WTC11 (cell line): ENCODE measurements around the gene CHD3. TPM values are rescaled to one million over a fixed set of nuclear protein-coding genes. Genes with fewer than 3 reads are reported as not detected.

Source experiments
- ATAC-seq: fragments of 200-7000 bp; cut with Tn5 transposase; 2 replicates; pipeline ENCODE4 v1.10.0; 2021; ENCODE audit warnings: mild to moderate bottlenecking, moderate library complexity
- CTCF ChIA-PET: fragments of 300-600 bp; sonication (Branson Sonifier 250); formaldehyde crosslinking; loops from one replicate; lab custom pipeline; 2021; ENCODE audit warnings: antibody characterized with exemption; lab: Charles Lee
- POLR2A ChIA-PET: fragments of 350-600 bp; sonication (Branson Sonifier 250); formaldehyde crosslinking; loops from one replicate; lab custom pipeline; 2021; ENCODE audit warnings: antibody characterized with exemption; lab: Charles Lee
- DNase-seq: peaks from one replicate; pipeline ENCODE4 v3.0.0; 2021; ENCODE audit warnings: low spot score
- H3K27ac Mint-ChIP-seq: 2 replicates; pipeline ENCODE4 v1.8.0; 2021; ENCODE audit warnings: mixed read lengths
- H3K27me3 Mint-ChIP-seq: 2 replicates; pipeline ENCODE4 v1.8.0; 2021; ENCODE audit warnings: low read depth, mild to moderate bottlenecking, moderate library complexity, mixed read lengths
- H3K36me3 Mint-ChIP-seq: 2 replicates; pipeline ENCODE4 v1.8.0; 2021; ENCODE audit warnings: mixed read lengths
- H3K4me1 Mint-ChIP-seq: 2 replicates; pipeline ENCODE4 v1.8.0; 2022; ENCODE audit warnings: mixed read lengths
- H3K4me3 Mint-ChIP-seq: 2 replicates; pipeline ENCODE4 v1.8.0; 2021; ENCODE audit warnings: mild to moderate bottlenecking, moderate library complexity, mixed read lengths
- H3K9me3 Mint-ChIP-seq: 2 replicates; pipeline ENCODE4 v1.8.0; 2021; ENCODE audit warnings: mixed read lengths
- CTCF ChIP-seq: fragments of 200-600 bp; IDR thresholded peaks from 2 replicates; pipeline ENCODE4 v1.8.0; 2022; ENCODE audit warnings: antibody characterized with exemption
- E2F1 ChIP-seq: sonication (generic); formaldehyde crosslinking; IDR thresholded peaks from 2 replicates; pipeline ENCODE4 v1.8.0; 2022; ENCODE audit warnings: mild to moderate bottlenecking, missing genetic modification reagents
- EMX1 ChIP-seq: fragments of 250-450 bp; sonication (Bioruptor Pico); IDR thresholded peaks from 2 replicates; pipeline ENCODE4 v1.8.0; 2021; ENCODE audit warnings: mild to moderate bottlenecking
- GABPB1 ChIP-seq: sonication (generic); formaldehyde crosslinking; IDR thresholded peaks from 2 replicates; pipeline ENCODE4 v1.8.1; 2023; ENCODE audit warnings: mild to moderate bottlenecking, missing genetic modification reagents
- NFE2L1 ChIP-seq: sonication (generic); formaldehyde crosslinking; IDR thresholded peaks from 2 replicates; pipeline ENCODE4 v1.8.1; 2023; ENCODE audit warnings: missing genetic modification reagents
- NFYB ChIP-seq: sonication (generic); formaldehyde crosslinking; conservative IDR thresholded peaks from 2 replicates; pipeline ENCODE4 v1.8.0; 2022; ENCODE audit warnings: low read depth, missing genetic modification reagents
- STAT6 ChIP-seq: sonication (generic); formaldehyde crosslinking; conservative IDR thresholded peaks from 2 replicates; pipeline ENCODE4 v1.8.1; 2023; ENCODE audit warnings: mild to moderate bottlenecking, low read depth, missing genetic modification reagents, moderate library complexity
- TEAD4 ChIP-seq: sonication (generic); formaldehyde crosslinking; IDR thresholded peaks from 2 replicates; pipeline ENCODE4 v1.8.0; 2022; ENCODE audit warnings: mild to moderate bottlenecking, missing genetic modification reagents
- ZNF121 ChIP-seq: sonication (generic); formaldehyde crosslinking; IDR thresholded peaks from 2 replicates; pipeline ENCODE4 v1.8.0; 2023; ENCODE audit warnings: missing genetic modification reagents
- ZNF232 ChIP-seq: sonication (generic); formaldehyde crosslinking; IDR thresholded peaks from 2 replicates; pipeline ENCODE4 v1.8.0; 2022; ENCODE audit warnings: mild to moderate bottlenecking, missing genetic modification reagents
- ZNF263 ChIP-seq: sonication (generic); formaldehyde crosslinking; IDR thresholded peaks from 2 replicates; pipeline ENCODE4 v1.8.1; 2022; ENCODE audit warnings: low read depth, mild to moderate bottlenecking, moderate library complexity, missing genetic modification reagents
- total RNA-seq: library from RNA; stranded (reverse); gene quantifications from 3 replicates; pipeline ENCODE4 v1.2.3, GENCODE V29; 2021
- TF ChIP-seq, protein P1 (sequence below): sonication (generic); formaldehyde crosslinking; IDR thresholded peaks from 2 replicates; pipeline ENCODE4 v1.8.1; 2022; ENCODE audit warnings: low read depth, missing genetic modification reagents, borderline replicate concordance
- TF ChIP-seq, protein P2 (sequence below): fragments of 250-450 bp; sonication (Bioruptor Pico); IDR thresholded peaks from 2 replicates; pipeline ENCODE4 v1.9.0; 2021; ENCODE audit warnings: mild to moderate bottlenecking, borderline replicate concordance
- TF ChIP-seq, protein P3 (sequence below): sonication (generic); formaldehyde crosslinking; IDR thresholded peaks from 2 replicates; pipeline ENCODE4 v1.8.0; 2023; ENCODE audit warnings: missing genetic modification reagents, mild to moderate bottlenecking, borderline replicate concordance
- TF ChIP-seq, protein P4 (sequence below): fragments of 250-450 bp; sonication (Bioruptor Pico); IDR thresholded peaks from 2 replicates; pipeline ENCODE4 v1.9.0; 2021; ENCODE audit warnings: mild to moderate bottlenecking

The CHD3 gene
- total RNA-seq, 1 experiment from 2014 or later = 39.5 TPM

DNA sequence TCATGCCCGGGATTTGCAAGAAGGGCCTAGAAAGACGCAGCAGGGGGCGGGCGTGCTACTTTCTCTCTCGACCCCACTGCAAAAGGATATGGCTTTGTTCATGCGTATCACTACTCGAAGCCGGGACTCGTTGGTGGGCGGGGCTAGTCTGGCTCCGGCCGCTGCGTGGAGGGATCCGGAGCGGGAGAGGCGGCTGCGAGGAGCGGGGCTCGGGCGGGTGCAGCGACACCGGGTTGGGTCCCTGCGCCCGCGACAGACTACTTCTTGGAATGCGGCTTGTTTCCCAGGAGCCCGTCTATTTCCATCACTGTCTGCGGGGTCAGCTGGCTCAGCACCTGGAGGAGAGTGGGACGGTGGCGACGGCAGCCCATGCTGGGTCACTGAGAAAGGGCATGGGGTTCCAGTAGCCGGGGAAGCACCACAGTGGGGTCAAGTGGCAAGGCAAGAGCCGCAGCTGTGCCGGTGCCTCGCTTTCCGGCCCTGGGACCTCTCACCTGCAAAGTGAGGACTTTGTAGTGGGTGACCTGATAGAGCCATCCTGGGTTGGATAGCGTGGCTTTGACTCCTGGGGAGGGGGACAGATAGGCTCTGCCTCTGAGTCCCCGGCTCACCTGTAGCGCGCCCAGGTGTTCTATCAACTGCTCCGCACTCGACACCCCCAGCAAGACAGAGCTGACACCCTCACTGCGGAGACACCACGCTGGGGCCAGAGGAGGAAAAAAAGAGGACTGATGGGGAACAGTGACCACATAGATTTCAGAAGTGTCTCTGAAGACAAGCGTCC lies 34.4 kb downstream of the CHD3 start (continued):
- TF ChIP-seq, protein P1, sequence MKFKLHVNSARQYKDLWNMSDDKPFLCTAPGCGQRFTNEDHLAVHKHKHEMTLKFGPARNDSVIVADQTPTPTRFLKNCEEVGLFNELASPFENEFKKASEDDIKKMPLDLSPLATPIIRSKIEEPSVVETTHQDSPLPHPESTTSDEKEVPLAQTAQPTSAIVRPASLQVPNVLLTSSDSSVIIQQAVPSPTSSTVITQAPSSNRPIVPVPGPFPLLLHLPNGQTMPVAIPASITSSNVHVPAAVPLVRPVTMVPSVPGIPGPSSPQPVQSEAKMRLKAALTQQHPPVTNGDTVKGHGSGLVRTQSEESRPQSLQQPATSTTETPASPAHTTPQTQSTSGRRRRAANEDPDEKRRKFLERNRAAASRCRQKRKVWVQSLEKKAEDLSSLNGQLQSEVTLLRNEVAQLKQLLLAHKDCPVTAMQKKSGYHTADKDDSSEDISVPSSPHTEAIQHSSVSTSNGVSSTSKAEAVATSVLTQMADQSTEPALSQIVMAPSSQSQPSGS (CRISPR knock-in tag) = no peak
- TF ChIP-seq E2F1 (CRISPR knock-in tag) = 0 out of 2 replicates have a peak, but pooled peaks have one; percentile 48
- TF ChIP-seq NFE2L1 (CRISPR knock-in tag) = peak; percentile 94
- TF ChIP-seq ZNF263 = no peak
- no peak for TF ChIP-seq GABPB1 (CRISPR knock-in tag)
- TF ChIP-seq, protein P2, sequence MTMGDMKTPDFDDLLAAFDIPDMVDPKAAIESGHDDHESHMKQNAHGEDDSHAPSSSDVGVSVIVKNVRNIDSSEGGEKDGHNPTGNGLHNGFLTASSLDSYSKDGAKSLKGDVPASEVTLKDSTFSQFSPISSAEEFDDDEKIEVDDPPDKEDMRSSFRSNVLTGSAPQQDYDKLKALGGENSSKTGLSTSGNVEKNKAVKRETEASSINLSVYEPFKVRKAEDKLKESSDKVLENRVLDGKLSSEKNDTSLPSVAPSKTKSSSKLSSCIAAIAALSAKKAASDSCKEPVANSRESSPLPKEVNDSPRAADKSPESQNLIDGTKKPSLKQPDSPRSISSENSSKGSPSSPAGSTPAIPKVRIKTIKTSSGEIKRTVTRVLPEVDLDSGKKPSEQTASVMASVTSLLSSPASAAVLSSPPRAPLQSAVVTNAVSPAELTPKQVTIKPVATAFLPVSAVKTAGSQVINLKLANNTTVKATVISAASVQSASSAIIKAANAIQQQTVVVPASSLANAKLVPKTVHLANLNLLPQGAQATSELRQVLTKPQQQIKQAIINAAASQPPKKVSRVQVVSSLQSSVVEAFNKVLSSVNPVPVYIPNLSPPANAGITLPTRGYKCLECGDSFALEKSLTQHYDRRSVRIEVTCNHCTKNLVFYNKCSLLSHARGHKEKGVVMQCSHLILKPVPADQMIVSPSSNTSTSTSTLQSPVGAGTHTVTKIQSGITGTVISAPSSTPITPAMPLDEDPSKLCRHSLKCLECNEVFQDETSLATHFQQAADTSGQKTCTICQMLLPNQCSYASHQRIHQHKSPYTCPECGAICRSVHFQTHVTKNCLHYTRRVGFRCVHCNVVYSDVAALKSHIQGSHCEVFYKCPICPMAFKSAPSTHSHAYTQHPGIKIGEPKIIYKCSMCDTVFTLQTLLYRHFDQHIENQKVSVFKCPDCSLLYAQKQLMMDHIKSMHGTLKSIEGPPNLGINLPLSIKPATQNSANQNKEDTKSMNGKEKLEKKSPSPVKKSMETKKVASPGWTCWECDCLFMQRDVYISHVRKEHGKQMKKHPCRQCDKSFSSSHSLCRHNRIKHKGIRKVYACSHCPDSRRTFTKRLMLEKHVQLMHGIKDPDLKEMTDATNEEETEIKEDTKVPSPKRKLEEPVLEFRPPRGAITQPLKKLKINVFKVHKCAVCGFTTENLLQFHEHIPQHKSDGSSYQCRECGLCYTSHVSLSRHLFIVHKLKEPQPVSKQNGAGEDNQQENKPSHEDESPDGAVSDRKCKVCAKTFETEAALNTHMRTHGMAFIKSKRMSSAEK (CRISPR knock-in tag) = no peak
- TF ChIP-seq, protein P3, sequence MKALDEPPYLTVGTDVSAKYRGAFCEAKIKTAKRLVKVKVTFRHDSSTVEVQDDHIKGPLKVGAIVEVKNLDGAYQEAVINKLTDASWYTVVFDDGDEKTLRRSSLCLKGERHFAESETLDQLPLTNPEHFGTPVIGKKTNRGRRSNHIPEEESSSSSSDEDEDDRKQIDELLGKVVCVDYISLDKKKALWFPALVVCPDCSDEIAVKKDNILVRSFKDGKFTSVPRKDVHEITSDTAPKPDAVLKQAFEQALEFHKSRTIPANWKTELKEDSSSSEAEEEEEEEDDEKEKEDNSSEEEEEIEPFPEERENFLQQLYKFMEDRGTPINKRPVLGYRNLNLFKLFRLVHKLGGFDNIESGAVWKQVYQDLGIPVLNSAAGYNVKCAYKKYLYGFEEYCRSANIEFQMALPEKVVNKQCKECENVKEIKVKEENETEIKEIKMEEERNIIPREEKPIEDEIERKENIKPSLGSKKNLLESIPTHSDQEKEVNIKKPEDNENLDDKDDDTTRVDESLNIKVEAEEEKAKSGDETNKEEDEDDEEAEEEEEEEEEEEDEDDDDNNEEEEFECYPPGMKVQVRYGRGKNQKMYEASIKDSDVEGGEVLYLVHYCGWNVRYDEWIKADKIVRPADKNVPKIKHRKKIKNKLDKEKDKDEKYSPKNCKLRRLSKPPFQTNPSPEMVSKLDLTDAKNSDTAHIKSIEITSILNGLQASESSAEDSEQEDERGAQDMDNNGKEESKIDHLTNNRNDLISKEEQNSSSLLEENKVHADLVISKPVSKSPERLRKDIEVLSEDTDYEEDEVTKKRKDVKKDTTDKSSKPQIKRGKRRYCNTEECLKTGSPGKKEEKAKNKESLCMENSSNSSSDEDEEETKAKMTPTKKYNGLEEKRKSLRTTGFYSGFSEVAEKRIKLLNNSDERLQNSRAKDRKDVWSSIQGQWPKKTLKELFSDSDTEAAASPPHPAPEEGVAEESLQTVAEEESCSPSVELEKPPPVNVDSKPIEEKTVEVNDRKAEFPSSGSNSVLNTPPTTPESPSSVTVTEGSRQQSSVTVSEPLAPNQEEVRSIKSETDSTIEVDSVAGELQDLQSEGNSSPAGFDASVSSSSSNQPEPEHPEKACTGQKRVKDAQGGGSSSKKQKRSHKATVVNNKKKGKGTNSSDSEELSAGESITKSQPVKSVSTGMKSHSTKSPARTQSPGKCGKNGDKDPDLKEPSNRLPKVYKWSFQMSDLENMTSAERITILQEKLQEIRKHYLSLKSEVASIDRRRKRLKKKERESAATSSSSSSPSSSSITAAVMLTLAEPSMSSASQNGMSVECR (CRISPR knock-in tag) = no peak
- 0 out of 2 replicates have a peak, but pooled peaks have one; percentile 82 for TF ChIP-seq ZNF232 (CRISPR knock-in tag)

DNA sequence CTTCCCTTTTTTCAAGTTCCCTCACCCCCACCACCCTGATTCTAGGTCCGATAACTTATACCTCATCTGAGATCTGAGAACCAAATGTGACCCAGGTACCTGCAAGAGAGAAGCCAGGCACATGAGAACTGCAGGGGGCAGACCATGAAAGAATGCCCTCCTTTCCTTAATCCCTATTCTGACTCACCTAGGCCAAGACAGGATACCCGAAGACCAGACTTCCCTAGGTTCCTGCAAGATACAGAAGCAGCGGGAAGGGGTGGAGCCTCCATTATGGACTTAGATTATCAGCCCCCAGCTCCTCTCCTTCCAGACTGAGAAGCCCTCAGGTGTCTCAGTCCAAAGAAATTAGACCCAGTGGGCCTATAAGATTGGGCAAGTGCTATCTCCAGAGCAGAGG lies 39.0 kb downstream of the CHD3 start:
- ATAC-seq (no peak), DNase-seq (no peak)
- peaks cover 72% of the 10 kb centered on the region for H3K27me3 Mint-ChIP-seq
- ChIA-PET CTCF (interaction anchor here (1.7 to 2.0 kb wide), 3 partner anchors 61 to 114 kb away, joined by 5 to 6 read pairs (median 5); no protein-coding TSS in a partner anchor), POLR2A (no interaction called here)
- no peaks in the 10 kb centered on the region for H3K36me3 Mint-ChIP-seq
- H3K9me3 Mint-ChIP-seq = no peaks in the 10 kb centered on the region
- H3K27ac Mint-ChIP-seq = no peak overlapping the region
- no peak overlapping the region; the same call in 1 of the 2 replicates for H3K4me3 Mint-ChIP-seq
- H3K4me1 Mint-ChIP-seq = peaks cover 20% of the 10 kb centered on the region
- TF ChIP-seq CTCF (no peak), NFYB (CRISPR knock-in tag) (no peak), EMX1 (CRISPR knock-in tag) (no peak), STAT6 (CRISPR knock-in tag) (no peak), ZNF121 (CRISPR knock-in tag) (no peak), TEAD4 (CRISPR knock-in tag) (no peak), ZNF232 (CRISPR knock-in tag) (no peak)
- TF ChIP-seq, protein P4, sequence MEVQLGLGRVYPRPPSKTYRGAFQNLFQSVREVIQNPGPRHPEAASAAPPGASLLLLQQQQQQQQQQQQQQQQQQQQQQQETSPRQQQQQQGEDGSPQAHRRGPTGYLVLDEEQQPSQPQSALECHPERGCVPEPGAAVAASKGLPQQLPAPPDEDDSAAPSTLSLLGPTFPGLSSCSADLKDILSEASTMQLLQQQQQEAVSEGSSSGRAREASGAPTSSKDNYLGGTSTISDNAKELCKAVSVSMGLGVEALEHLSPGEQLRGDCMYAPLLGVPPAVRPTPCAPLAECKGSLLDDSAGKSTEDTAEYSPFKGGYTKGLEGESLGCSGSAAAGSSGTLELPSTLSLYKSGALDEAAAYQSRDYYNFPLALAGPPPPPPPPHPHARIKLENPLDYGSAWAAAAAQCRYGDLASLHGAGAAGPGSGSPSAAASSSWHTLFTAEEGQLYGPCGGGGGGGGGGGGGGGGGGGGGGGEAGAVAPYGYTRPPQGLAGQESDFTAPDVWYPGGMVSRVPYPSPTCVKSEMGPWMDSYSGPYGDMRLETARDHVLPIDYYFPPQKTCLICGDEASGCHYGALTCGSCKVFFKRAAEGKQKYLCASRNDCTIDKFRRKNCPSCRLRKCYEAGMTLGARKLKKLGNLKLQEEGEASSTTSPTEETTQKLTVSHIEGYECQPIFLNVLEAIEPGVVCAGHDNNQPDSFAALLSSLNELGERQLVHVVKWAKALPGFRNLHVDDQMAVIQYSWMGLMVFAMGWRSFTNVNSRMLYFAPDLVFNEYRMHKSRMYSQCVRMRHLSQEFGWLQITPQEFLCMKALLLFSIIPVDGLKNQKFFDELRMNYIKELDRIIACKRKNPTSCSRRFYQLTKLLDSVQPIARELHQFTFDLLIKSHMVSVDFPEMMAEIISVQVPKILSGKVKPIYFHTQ = no peak
